CD14-positive monocyte (primary cell): ENCODE results near the gene GABBR2. TPM values are rescaled to one million over a fixed set of nuclear protein-coding genes. Genes with fewer than 3 reads are reported as not detected.

ENCODE experiments used
- DNase-seq, 3 donors: peaks; one replicate each; pipeline ENCODE4 v3.0.0-alpha.2; 2011 to 2022
- H2AFZ ChIP-seq: 2 replicates; pipeline ENCODE4 v1.6.0; 2012; ENCODE audit warnings: mild to moderate bottlenecking, low read depth, low read length, inconsistent platforms; ENCODE audit not compliant: insufficient read depth, poor library complexity, severe bottlenecking
- H3K27ac ChIP-seq, 2 donors: 1 replicate in 1 of 2; 2 replicates in 1 of 2; pipeline ENCODE4 v1.5.1; 2012 to 2013; ENCODE audit warnings: low read length in 2 of 2, control low read depth in 1 of 2, inconsistent platforms in 1 of 2, low read depth in 1 of 2, mild to moderate bottlenecking in 1 of 2
- H3K27me3 ChIP-seq, 2 donors: one replicate each; pipeline versions ENCODE4 v1.6.0 to v1.6.1; 2011 to 2013; ENCODE audit warnings: low read length in 2 of 2; ENCODE audit not compliant: control insufficient read depth in 2 of 2, insufficient read depth in 2 of 2
- H3K36me3 ChIP-seq, 2 donors: replicated peaks in 1 of 2; 1 replicate in 1 of 2; 2 replicates in 1 of 2; pipeline versions ENCODE4 v1.5.1 to v1.6.1; 2012 to 2013; ENCODE audit warnings: low read length in 2 of 2, control low read depth in 1 of 2, inconsistent platforms in 1 of 2, mild to moderate bottlenecking in 1 of 2; ENCODE audit not compliant: insufficient read depth in 2 of 2, control insufficient read depth in 1 of 2
- H3K4me1 ChIP-seq, 2 donors: 1 replicate in 1 of 2; 2 replicates in 1 of 2; pipeline versions ENCODE4 v1.5.1 to v1.6.1; 2012 to 2013; ENCODE audit warnings: low read length in 2 of 2, control low read depth in 1 of 2, inconsistent platforms in 1 of 2, mild to moderate bottlenecking in 1 of 2, moderate library complexity in 1 of 2; ENCODE audit not compliant: insufficient read depth in 2 of 2, control insufficient read depth in 1 of 2
- H3K4me2 ChIP-seq: replicated peaks from 2 replicates; pipeline ENCODE3; 2012; ENCODE audit warnings: low read length, moderate library complexity, mild to moderate bottlenecking; ENCODE audit not compliant: poor library complexity, severe bottlenecking; ENCODE audit errors: extremely low read depth
- H3K4me3 ChIP-seq, 3 experiments: fragments of 200-600 bp in 1 of 3; sonication (generic) in 1 of 3; replicated peaks in 1 of 3; 1 replicate in 2 of 3; 2 replicates in 1 of 3; pipeline ENCODE4 v1.5.1; 2011 to 2013; ENCODE audit warnings: low read length in 3 of 3, mild to moderate bottlenecking in 3 of 3, control low read depth in 2 of 3, low read depth in 2 of 3, inconsistent platforms in 1 of 3, moderate library complexity in 1 of 3
- H3K79me2 ChIP-seq: 2 replicates; pipeline ENCODE4 v1.6.0; 2012; ENCODE audit warnings: mild to moderate bottlenecking, control low read depth, inconsistent platforms, low read length, moderate library complexity; ENCODE audit not compliant: insufficient read depth
- H3K9ac ChIP-seq: 2 replicates; pipeline ENCODE4 v1.6.0; 2017; ENCODE audit warnings: low read length, mild to moderate bottlenecking; ENCODE audit not compliant: insufficient read depth, poor library complexity, severe bottlenecking
- H3K9me3 ChIP-seq, 2 donors: replicated peaks in 1 of 2; 1 replicate in 1 of 2; 2 replicates in 1 of 2; pipeline versions ENCODE4 v1.5.1 to v1.6.1; 2012 to 2013; ENCODE audit warnings: low read length in 2 of 2, control low read depth in 1 of 2; ENCODE audit not compliant: control insufficient read depth in 1 of 2, insufficient read depth in 1 of 2
- H4K20me1 ChIP-seq: 2 replicates; pipeline ENCODE4 v1.6.0; 2012; ENCODE audit warnings: mild to moderate bottlenecking, low read length, control low read depth, moderate library complexity; ENCODE audit not compliant: insufficient read depth
- H3K27ac Mint-ChIP-seq, 7 donors: one replicate each; pipeline ENCODE4 v1.8.0; 2020; ENCODE audit warnings: mild to moderate bottlenecking in 7 of 7, mixed read lengths in 7 of 7, moderate library complexity in 6 of 7, inconsistent platforms in 2 of 7
- H3K27me3 Mint-ChIP-seq, 3 donors: one replicate each; pipeline ENCODE4 v1.8.0; 2021 to 2022; ENCODE audit warnings: low read depth in 3 of 3, mild to moderate bottlenecking in 3 of 3, mixed read lengths in 3 of 3, moderate library complexity in 3 of 3, inconsistent platforms in 1 of 3
- H3K36me3 Mint-ChIP-seq, 2 donors: one replicate each; pipeline ENCODE4 v1.8.0; 2020; ENCODE audit warnings: mixed read lengths in 2 of 2, inconsistent platforms in 1 of 2, mild to moderate bottlenecking in 1 of 2
- H3K4me1 Mint-ChIP-seq: one replicate; pipeline ENCODE4 v1.8.0; 2020; ENCODE audit warnings: mild to moderate bottlenecking, mixed read lengths
- H3K4me3 Mint-ChIP-seq, 2 donors: one replicate each; pipeline ENCODE4 v1.8.0; 2020; ENCODE audit warnings: mild to moderate bottlenecking in 2 of 2, mixed read lengths in 2 of 2, moderate library complexity in 1 of 2
- H3K9me3 Mint-ChIP-seq, 7 donors: one replicate each; pipeline ENCODE4 v1.8.0; 2020 to 2022; ENCODE audit warnings: mixed read lengths in 7 of 7, mild to moderate bottlenecking in 6 of 7, moderate library complexity in 6 of 7, inconsistent platforms in 2 of 7
- WGBS: methylation state at CpG from one replicate; pipeline ENCODE4 v1.1.5; 2013; ENCODE audit warnings: missing lambda C conversion rate; ENCODE audit not compliant: insufficient coverage; 5-methylcytosine and 5-hydroxymethylcytosine counted together
- intact Hi-C, 2 donors: fragments of 100-400 bp; cut with micrococcal nuclease; formaldehyde crosslinking; loops; one replicate each; pipeline versions ENCODE4 v1.15.0 to v1.15.1; 2023
- polyA plus RNA-seq, 3 donors: library from polyadenylated mRNA; depleted of rRNA in 1 of 3; unstranded in 2 of 3; stranded (reverse) in 1 of 3; fragments of 300-500 nt in 2 of 3; fragments of >200 nt in 1 of 3; fragmentation: Illumina TruSeq in 2 of 3; gene quantifications; 1 replicate in 2 of 3; 2 replicates in 1 of 3; pipeline ENCODE4 v1.2.3, GENCODE V29; 2012 to 2021
- TF ChIP-seq, protein P1 (sequence below): fragments of 200-600 bp; IDR thresholded peaks from one replicate; pipeline ENCODE4 v1.8.0; 2022; ENCODE audit warnings: antibody characterized with exemption, mild to moderate bottlenecking

Gene GABBR2
- polyA plus RNA-seq, 3 donors, result not detected

- H3K4me2 ChIP-seq, result no peak overlapping the region
- no peaks in the 10 kb centered on the region for H3K79me2 ChIP-seq
- no peaks in the 10 kb centered on the region for H4K20me1 ChIP-seq
- H3K4me1 ChIP-seq, result peaks cover 9 to 12% of the 10 kb centered on the region in 2 donors
- Mint-ChIP-seq H3K4me1 (peaks cover 13% of the 10 kb centered on the region), H3K36me3 (no peaks in the 10 kb centered on the region), H3K27ac (no peak overlapping the region), H3K9me3 (peaks cover 0 to under 1% (median 0%) of the 10 kb centered on the region in 7 donors), H3K4me3 (no peak overlapping the region), H3K27me3 (peaks cover 28 to 47% (median 34%) of the 10 kb centered on the region in 3 donors)
- no peak for DNase-seq
- H3K36me3 ChIP-seq, result no peaks in the 10 kb centered on the region
- H3K9ac ChIP-seq, result no peak overlapping the region
- TF ChIP-seq, protein P1, sequence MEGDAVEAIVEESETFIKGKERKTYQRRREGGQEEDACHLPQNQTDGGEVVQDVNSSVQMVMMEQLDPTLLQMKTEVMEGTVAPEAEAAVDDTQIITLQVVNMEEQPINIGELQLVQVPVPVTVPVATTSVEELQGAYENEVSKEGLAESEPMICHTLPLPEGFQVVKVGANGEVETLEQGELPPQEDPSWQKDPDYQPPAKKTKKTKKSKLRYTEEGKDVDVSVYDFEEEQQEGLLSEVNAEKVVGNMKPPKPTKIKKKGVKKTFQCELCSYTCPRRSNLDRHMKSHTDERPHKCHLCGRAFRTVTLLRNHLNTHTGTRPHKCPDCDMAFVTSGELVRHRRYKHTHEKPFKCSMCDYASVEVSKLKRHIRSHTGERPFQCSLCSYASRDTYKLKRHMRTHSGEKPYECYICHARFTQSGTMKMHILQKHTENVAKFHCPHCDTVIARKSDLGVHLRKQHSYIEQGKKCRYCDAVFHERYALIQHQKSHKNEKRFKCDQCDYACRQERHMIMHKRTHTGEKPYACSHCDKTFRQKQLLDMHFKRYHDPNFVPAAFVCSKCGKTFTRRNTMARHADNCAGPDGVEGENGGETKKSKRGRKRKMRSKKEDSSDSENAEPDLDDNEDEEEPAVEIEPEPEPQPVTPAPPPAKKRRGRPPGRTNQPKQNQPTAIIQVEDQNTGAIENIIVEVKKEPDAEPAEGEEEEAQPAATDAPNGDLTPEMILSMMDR, result no peak
- intact Hi-C loops, result no loop called here
- no peak overlapping the region for H2AFZ ChIP-seq
- H3K9me3 ChIP-seq, result no peaks in the 10 kb centered on the region
- H3K27ac ChIP-seq, result no peak overlapping the region
- 87% methylated on average over 12 of the region's 12 CpGs for WGBS
- H3K27me3 ChIP-seq, result peaks cover 4 to 17% of the 10 kb centered on the region in 2 donors
- no peak overlapping the region for H3K4me3 ChIP-seq
Observed at GRCh38 chr9:98570663-98571440, 137.9 kb downstream of the GABBR2 start.

DNA sequence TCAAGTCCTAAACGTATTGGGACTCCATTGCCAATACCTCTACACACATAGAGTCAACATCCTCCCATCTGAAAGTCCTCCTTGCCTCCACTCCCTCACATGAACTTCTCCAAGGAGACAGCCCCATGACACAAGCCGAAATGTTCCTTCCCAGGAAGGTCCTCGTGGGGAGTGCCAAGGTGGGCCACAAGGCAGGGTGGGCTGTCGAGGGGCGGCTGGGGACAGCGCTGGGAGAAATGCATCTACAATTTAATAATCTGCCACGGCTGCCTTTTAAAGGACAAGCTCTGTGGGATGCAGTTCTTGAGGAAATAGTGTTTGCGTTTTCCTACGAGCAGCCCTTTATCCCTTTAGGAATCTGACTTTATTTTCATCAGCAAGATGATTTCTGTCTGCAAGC is 138.7 kb downstream of the GABBR2 start:
- Histone ChIP-seq H3K27me3 (peaks cover 4 to 17% of the 10 kb centered on the region in 2 donors), H3K4me2 (no peak overlapping the region), H3K9ac (no peak overlapping the region), H2AFZ (no peak overlapping the region), H4K20me1 (no peaks in the 10 kb centered on the region), H3K79me2 (no peaks in the 10 kb centered on the region), H3K27ac (no peak overlapping the region), H3K4me3 (no peak overlapping the region), H3K9me3 (no peaks in the 10 kb centered on the region), H3K4me1 (peaks cover 1 to 4% of the 10 kb centered on the region in 2 donors), H3K36me3 (no peaks in the 10 kb centered on the region)
- Mint-ChIP-seq H3K36me3 (no peaks in the 10 kb centered on the region), H3K27ac (no peak overlapping the region), H3K27me3 (peaks cover 28 to 45% (median 34%) of the 10 kb centered on the region in 3 donors), H3K4me1 (peaks cover 5% of the 10 kb centered on the region), H3K4me3 (no peak overlapping the region), H3K9me3 (no peaks in the 10 kb centered on the region)
- TF ChIP-seq, protein P1, result no peak
- intact Hi-C loops, result no loop called here
- no peak for DNase-seq
- WGBS, result 100% methylated on average over 2 of the region's 9 CpGs
